Karpas-422 (cell line): ENCODE data around the gene CASP3. TPM values are rescaled to one million over a fixed set of nuclear protein-coding genes. Genes with fewer than 3 reads are reported as not detected.
"Not testable (repeated sequence)": the region's sequence is repeated elsewhere in the genome, so short reads cannot be mapped to it uniquely, and the experiment has no call there.

Experiments used
- DNase-seq: peaks from one replicate; pipeline ENCODE4 v3.0.0-alpha.2; 2015
- H2AFZ ChIP-seq: fragments of 200-600 bp; sonication (generic); 2 replicates; pipeline ENCODE4 v1.6.1; 2014; ENCODE audit warnings: antibody characterized with exemption, low read length, mixed read lengths
- H3K27ac ChIP-seq: fragments of 200-600 bp; sonication (generic); 2 replicates; pipeline ENCODE4 v1.5.1; 2014; ENCODE audit warnings: mild to moderate bottlenecking, low read length, moderate library complexity
- H3K27me3 ChIP-seq: fragments of 200-600 bp; sonication (generic); 2 replicates; pipeline ENCODE4 v1.6.1; 2014; ENCODE audit warnings: low read length, mixed read lengths
- H3K36me3 ChIP-seq: fragments of 200-600 bp; sonication (generic); 2 replicates; pipeline ENCODE4 v1.6.1; 2014; ENCODE audit warnings: low read length, mixed read lengths; ENCODE audit not compliant: insufficient read depth
- H3K4me1 ChIP-seq: fragments of 200-600 bp; sonication (generic); 2 replicates; pipeline ENCODE4 v1.6.1; 2014; ENCODE audit warnings: mild to moderate bottlenecking, low read length, mixed read lengths
- H3K4me2 ChIP-seq: fragments of 200-600 bp; sonication (generic); 2 replicates; pipeline ENCODE4 v1.6.1; 2014; ENCODE audit warnings: low read length, low read depth, mild to moderate bottlenecking; ENCODE audit not compliant: poor library complexity, severe bottlenecking
- H3K4me3 ChIP-seq: fragments of 200-600 bp; sonication (generic); 2 replicates; pipeline ENCODE4 v1.5.1; 2014; ENCODE audit warnings: mild to moderate bottlenecking, antibody characterized with exemption, low read length, mixed read lengths
- H3K79me2 ChIP-seq: fragments of 200-600 bp; sonication (generic); 2 replicates; pipeline ENCODE4 v1.6.1; 2014; ENCODE audit warnings: mild to moderate bottlenecking, low read length, mixed read lengths
- H3K9ac ChIP-seq: fragments of 200-600 bp; sonication (generic); 2 replicates; pipeline ENCODE4 v1.6.0; 2014; ENCODE audit warnings: low read length
- H3K9me2 ChIP-seq: fragments of 200-600 bp; sonication (generic), shearing (Covaris generic); replicated peaks from 2 replicates; pipeline ENCODE4 v1.6.0; 2014; ENCODE audit warnings: mild to moderate bottlenecking, low read length, moderate library complexity; ENCODE audit not compliant: insufficient read depth
- H3K9me3 ChIP-seq: fragments of 300-700, 200-600 bp; sonication (generic); 2 replicates; pipeline ENCODE4 v1.6.1; 2014; ENCODE audit warnings: low read length, mixed read lengths
- H4K20me1 ChIP-seq: fragments of 200-600 bp; sonication (generic); 2 replicates; pipeline ENCODE4 v1.6.1; 2014; ENCODE audit warnings: mild to moderate bottlenecking, antibody characterized with exemption, low read length, low read depth; ENCODE audit not compliant: insufficient read depth
- total RNA-seq: library from RNA; depleted of rRNA; stranded (reverse); fragments of >200 nt; shearing (Covaris generic); gene quantifications from 2 replicates; pipeline ENCODE4 v1.2.3, GENCODE V29; 2014; ENCODE audit warnings: low replicate concordance

CASP3 gene
- total RNA-seq, 1 experiment from 2014 or later: 22.5 TPM

DNA sequence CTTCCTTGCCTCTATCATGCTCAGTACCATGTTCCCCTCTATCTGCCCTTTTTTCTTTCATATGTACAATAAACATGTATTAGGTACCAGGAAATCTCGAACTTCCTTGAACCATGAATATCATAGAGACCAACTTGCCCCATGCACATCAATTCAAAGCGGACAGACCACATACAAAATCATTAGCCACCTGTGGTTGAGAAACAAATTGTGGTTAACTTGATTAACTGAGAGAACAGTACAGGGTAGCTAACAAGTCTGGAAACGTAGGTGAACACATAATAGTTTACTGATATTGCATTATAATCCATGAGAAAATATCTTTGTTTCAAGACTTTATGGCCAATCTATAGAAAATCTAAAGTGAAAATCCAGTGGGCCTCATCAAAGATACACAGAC is 8.2 kb downstream of the CASP3 start:
- Histone ChIP-seq H3K4me3 (no peak overlapping the region), H2AFZ (no peak overlapping the region), H3K4me1 (peaks cover 24% of the 10 kb centered on the region), H3K79me2 (peaks cover 76% of the 10 kb centered on the region), H3K9me3 (no peaks in the 10 kb centered on the region), H3K36me3 (no peaks in the 10 kb centered on the region; the same call in 1 of the 2 replicates), H4K20me1 (no peaks in the 10 kb centered on the region), H3K4me2 (no peak overlapping the region), H3K9ac (no peak overlapping the region), H3K27me3 (no peaks in the 10 kb centered on the region), H3K27ac (no peak overlapping the region), H3K9me2 (no peaks in the 10 kb centered on the region)
- DNase-seq: no peak

DNA sequence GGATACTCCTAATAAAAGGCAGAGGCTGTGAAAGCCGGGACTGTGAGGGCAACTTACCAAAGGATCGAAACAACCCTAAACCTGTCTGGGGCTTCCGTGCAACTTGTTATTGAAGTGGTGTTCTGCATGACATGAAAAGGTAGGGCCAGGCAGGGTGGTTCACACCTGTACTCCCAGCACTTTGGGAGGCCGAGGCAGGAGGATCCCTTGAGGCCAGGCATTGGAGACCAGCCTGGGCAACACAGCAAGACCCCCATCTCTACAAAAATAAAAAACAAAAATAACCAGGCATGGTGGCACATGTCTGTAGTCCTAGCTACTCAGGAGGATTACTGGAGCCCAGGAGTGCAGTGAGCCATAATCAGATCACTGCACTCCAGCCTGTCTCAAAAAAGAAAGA is 12.3 kb downstream of the CASP3 start:
- Histone ChIP-seq H2AFZ (no peak overlapping the region), H3K4me3 (no peak overlapping the region), H3K9me2 (no peaks in the 10 kb centered on the region), H3K79me2 (peaks cover 46% of the 10 kb centered on the region), H3K36me3 (peaks cover 10% of the 10 kb centered on the region; the same call in 1 of the 2 replicates), H4K20me1 (no peaks in the 10 kb centered on the region), H3K9ac (no peak overlapping the region), H3K27me3 (no peaks in the 10 kb centered on the region), H3K4me2 (no peak overlapping the region), H3K27ac (no peak overlapping the region), H3K9me3 (no peaks in the 10 kb centered on the region), H3K4me1 (peaks cover 10% of the 10 kb centered on the region)
- no peak for DNase-seq

DNA sequence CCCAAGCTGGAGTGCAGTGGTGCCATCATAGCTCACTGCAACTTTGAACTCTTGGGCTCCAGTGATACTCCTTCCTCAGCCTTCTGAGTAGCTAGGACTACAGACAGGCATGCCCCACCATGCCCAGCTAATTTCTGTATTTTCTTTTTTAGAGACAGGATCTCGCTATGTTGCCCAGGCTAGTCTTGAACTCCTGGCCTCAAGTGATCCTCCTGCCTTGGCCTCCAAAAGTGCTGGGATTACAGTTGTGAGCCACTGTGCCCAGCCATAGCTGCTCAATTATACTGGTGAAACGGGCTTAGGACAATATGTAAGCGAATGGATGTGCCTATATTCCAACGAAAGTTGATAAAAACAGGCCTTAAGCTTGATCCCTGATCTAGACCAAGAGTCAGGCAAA is 13.1 kb downstream of the CASP3 start:
- H2AFZ ChIP-seq: no peak overlapping the region
- H4K20me1 ChIP-seq: no peaks in the 10 kb centered on the region
- H3K9me2 ChIP-seq: no peaks in the 10 kb centered on the region
- no peak overlapping the region for H3K27ac ChIP-seq
- peaks cover 4% of the 10 kb centered on the region for H3K4me1 ChIP-seq
- DNase-seq: no peak
- H3K79me2 ChIP-seq: peaks cover 40% of the 10 kb centered on the region
- H3K4me3 ChIP-seq: no peak overlapping the region
- H3K9me3 ChIP-seq: no peaks in the 10 kb centered on the region
- H3K27me3 ChIP-seq: no peaks in the 10 kb centered on the region
- H3K4me2 ChIP-seq: no peak overlapping the region
- no peak overlapping the region for H3K9ac ChIP-seq
- peaks cover 10% of the 10 kb centered on the region; the same call in 1 of the 2 replicates for H3K36me3 ChIP-seq

DNA sequence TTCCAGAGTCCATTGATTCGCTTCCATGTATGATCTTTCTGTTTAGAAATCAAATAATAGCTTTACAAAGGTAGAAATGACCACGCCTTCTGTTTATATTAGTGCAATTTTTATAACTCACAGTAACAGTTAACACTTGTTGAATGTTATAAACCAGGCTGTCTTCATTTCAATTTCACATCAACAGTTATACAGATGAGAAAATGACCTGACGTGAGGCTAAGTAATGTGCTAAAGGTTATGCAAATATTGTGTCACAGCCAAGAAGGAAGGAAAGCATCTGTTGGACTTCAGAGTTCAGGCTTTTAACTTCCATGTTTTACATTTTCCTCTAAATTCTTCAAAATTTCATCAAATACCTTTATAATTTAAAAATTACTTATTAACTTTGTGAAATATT is 13.9 kb downstream of the CASP3 start:
- DNase-seq: no peak
- Histone ChIP-seq H3K4me2 (no peak overlapping the region), H2AFZ (no peak overlapping the region), H3K4me1 (no peaks in the 10 kb centered on the region), H4K20me1 (no peaks in the 10 kb centered on the region), H3K79me2 (peaks cover 32% of the 10 kb centered on the region), H3K36me3 (peaks cover 10% of the 10 kb centered on the region; the same call in 1 of the 2 replicates), H3K4me3 (no peak overlapping the region), H3K9me3 (no peaks in the 10 kb centered on the region), H3K9me2 (no peaks in the 10 kb centered on the region), H3K27me3 (no peaks in the 10 kb centered on the region), H3K27ac (no peak overlapping the region), H3K9ac (no peak overlapping the region)

DNA sequence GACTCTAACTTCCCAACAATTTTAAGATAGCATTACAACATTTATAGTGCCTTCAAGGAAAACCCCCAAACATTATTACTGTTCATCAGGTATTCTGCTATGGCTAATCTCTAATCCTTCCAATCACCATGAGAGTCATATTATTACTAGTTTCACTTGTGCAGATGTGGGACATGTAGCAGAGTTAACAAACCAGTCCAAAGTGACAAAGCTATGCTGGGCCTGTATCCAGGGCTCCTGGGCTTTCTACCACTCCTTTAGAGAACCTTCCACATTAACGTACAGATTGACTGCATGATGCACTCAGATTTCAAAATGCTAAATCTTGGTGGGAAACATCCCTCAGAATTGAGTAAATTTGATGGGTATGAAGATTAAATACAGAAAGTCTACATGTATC is 16.4 kb downstream of the CASP3 start:
- peaks cover 10% of the 10 kb centered on the region; the same call in 1 of the 2 replicates for H3K79me2 ChIP-seq
- no peak overlapping the region for H3K9ac ChIP-seq
- H3K27ac ChIP-seq: no peak overlapping the region
- no peaks in the 10 kb centered on the region for H3K4me1 ChIP-seq
- no peak overlapping the region for H3K4me2 ChIP-seq
- no peak for DNase-seq
- H3K36me3 ChIP-seq: peaks cover 17% of the 10 kb centered on the region; the same call in 1 of the 2 replicates
- no peak overlapping the region for H2AFZ ChIP-seq
- no peaks in the 10 kb centered on the region for H4K20me1 ChIP-seq
- no peaks in the 10 kb centered on the region for H3K9me2 ChIP-seq
- no peaks in the 10 kb centered on the region for H3K27me3 ChIP-seq
- H3K9me3 ChIP-seq: no peaks in the 10 kb centered on the region
- H3K4me3 ChIP-seq: no peak overlapping the region

DNA sequence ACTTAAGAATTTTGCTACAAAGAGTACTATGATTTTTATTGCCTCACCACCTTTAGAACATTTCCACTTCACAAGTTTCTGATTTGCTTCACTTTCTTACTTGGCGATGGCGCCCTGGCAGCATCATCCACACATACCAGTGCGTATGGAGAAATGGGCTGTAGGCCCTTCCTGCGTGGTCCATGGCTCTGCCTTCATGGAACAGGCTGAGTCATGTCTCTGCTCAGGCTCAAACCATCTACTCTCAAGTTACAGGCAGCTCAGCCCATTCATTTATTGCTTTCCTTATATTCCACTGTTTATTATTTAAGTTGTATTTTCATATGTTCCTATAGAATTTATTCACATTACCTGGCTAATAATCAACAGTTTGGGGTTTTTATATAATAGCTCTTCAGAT is 21.1 kb downstream of the CASP3 start:
- Histone ChIP-seq H3K9me3 (no peaks in the 10 kb centered on the region), H4K20me1 (no peaks in the 10 kb centered on the region), H3K79me2 (no peaks in the 10 kb centered on the region), H3K36me3 (peaks cover 10% of the 10 kb centered on the region; the same call in 1 of the 2 replicates), H3K9ac (no peak overlapping the region), H3K4me1 (no peaks in the 10 kb centered on the region), H3K27me3 (no peaks in the 10 kb centered on the region), H3K4me3 (no peak overlapping the region), H3K9me2 (no peaks in the 10 kb centered on the region), H3K4me2 (no peak overlapping the region), H3K27ac (no peak overlapping the region), H2AFZ (no peak overlapping the region)
- no peak for DNase-seq

DNA sequence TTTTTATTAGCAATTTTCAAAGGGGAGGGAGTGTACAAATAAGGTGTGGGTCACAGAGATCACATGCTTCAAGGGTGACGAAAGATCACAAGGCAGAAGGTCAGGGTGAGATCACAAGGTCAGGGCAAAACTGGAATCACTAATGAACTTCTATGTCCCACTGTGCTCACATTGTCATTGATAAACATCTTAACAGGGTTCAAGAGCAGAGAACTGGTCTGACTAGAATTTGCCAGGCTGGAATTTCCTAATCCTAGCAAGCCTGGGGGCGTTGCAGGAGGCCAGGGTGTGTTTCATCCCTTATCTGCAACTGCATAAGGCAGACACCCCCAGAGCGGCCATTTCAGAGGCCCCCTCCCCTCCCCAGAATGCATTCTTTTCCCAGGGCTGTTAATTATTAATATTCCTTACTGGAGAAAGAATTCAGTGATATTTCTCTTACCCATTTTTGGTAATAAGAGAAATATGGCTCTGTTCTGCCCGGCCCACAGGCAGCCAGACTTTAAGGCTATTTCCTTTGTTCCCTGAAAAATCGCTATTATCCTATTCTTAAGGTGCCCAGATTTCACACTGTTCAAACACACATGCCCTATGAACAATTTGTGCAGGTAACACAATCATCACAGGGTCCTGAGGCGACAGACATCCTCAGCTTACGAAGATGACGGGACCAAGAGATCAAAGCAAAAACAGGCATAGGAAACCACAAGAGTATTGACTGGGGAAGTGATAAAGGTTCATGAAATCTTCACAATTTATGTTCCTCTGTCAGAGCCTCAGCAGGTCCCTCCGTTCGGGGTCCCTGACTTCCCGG is 23.3 kb downstream of the CASP3 start:
- H3K4me1 ChIP-seq, H3K36me3 ChIP-seq, H3K27ac ChIP-seq, H3K9ac ChIP-seq, H3K27me3 ChIP-seq, H3K4me2 ChIP-seq, H3K9me2 ChIP-seq, H4K20me1 ChIP-seq, H2AFZ ChIP-seq, H3K4me3 ChIP-seq, H3K79me2 ChIP-seq, H3K9me3 ChIP-seq, DNase-seq: not testable (repeated sequence)

DNA sequence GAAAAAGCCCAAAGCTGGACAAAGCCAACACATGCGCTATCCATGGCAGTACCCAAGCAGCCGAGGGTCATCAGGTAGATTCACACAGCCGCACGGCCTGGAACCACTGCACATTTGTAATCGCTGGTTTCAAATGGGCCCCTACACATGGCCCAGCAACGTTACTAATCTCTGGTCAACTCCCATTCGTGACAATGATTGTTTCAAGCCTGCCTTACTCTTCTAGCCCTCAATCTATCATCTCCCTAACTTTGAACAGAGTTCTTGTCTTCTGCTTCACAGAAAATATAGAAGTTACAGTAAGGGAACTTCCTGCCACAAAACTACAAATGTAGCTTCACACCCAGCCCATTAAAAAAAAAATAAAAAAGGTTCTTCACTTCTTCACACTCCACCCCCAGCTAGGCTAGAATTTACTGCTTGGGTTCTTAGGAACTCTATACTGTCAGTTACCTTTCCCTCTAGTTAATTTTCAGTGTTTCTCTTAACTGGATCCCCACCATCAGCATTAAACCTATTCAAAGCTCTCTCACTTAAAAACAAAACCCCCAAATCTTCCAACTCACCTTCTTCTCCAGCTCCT is 24.2 kb downstream of the CASP3 start:
- Histone ChIP-seq H4K20me1 (no peaks in the 10 kb centered on the region), H3K27me3 (no peaks in the 10 kb centered on the region), H3K27ac (no peak overlapping the region), H3K9ac (no peak overlapping the region), H3K79me2 (no peaks in the 10 kb centered on the region), H3K4me1 (no peaks in the 10 kb centered on the region), H3K4me3 (no peak overlapping the region), H3K9me2 (no peaks in the 10 kb centered on the region), H3K9me3 (no peaks in the 10 kb centered on the region), H3K4me2 (no peak overlapping the region), H3K36me3 (peaks cover 8% of the 10 kb centered on the region; the same call in 1 of the 2 replicates), H2AFZ (no peak overlapping the region)
- DNase-seq: no peak
